HT1080 (cell line): ENCODE measurements around the gene ANKS1B. TPM values are rescaled to one million over a fixed set of nuclear protein-coding genes. Genes with fewer than 3 reads are reported as not detected.

Source experiments
- DNase-seq: peaks from one replicate; pipeline ENCODE4 v3.0.0-alpha.2; 2015; ENCODE audit warnings: low read depth
- total RNA-seq: library from RNA; depleted of rRNA; stranded (reverse); fragments of >200 nt; shearing (Covaris generic); gene quantifications from 2 replicates; pipeline ENCODE4 v1.2.3, GENCODE V29; 2014

The ANKS1B gene
- total RNA-seq, 1 experiment from 2014 or later: not detected

GRCh38 chr12:99476956-99477355, 507.8 kb downstream of the ANKS1B start:
- no peak for DNase-seq

GRCh38 chr12:99455350-99456035, 529.2 kb downstream of the ANKS1B start:
- DNase-seq: peak; percentile 82

- no peak for DNase-seq
Measured at GRCh38 chr12:99454539-99455172, 530.1 kb downstream of the ANKS1B start.

- no peak for DNase-seq
Measured at GRCh38 chr12:99453836-99454538, 530.7 kb downstream of the ANKS1B start.

- no peak for DNase-seq
Measured at GRCh38 chr12:99450036-99450630, 534.6 kb downstream of the ANKS1B start.

- peak; percentile 17 for DNase-seq
Measured at GRCh38 chr12:99444859-99445316, 539.8 kb downstream of the ANKS1B start.

GRCh38 chr12:99442758-99443157, 542.0 kb downstream of the ANKS1B start:
- no peak for DNase-seq

GRCh38 chr12:99439399-99439798, 545.3 kb downstream of the ANKS1B start:
- no peak for DNase-seq

- no peak for DNase-seq
Measured at GRCh38 chr12:99436584-99436983, 548.2 kb downstream of the ANKS1B start.

- no peak for DNase-seq
Measured at GRCh38 chr12:99435095-99435791, 549.5 kb downstream of the ANKS1B start.

GRCh38 chr12:99433155-99433554, 551.6 kb downstream of the ANKS1B start:
- no peak for DNase-seq

- no peak for DNase-seq
Measured at GRCh38 chr12:99431203-99431602, 553.5 kb downstream of the ANKS1B start.

GRCh38 chr12:99427104-99427503, 557.6 kb downstream of the ANKS1B start:
- DNase-seq: no peak

- DNase-seq: no peak
Measured at GRCh38 chr12:99418379-99418778, 566.4 kb downstream of the ANKS1B start.

- DNase-seq: no peak
Measured at GRCh38 chr12:99413751-99414150, 571.0 kb downstream of the ANKS1B start.

- no peak for DNase-seq
Measured at GRCh38 chr12:99393763-99394162, 591.0 kb downstream of the ANKS1B start.

GRCh38 chr12:99392091-99392850, 592.5 kb downstream of the ANKS1B start:
- no peak for DNase-seq

- DNase-seq: peak; percentile 5
Measured at GRCh38 chr12:99390707-99391106, 594.0 kb downstream of the ANKS1B start.

GRCh38 chr12:99389751-99390150, 595.0 kb downstream of the ANKS1B start:
- DNase-seq: no peak

- no peak for DNase-seq
Measured at GRCh38 chr12:99388671-99389195, 596.0 kb downstream of the ANKS1B start.
